SK-N-MC (cell line): Measurements from ENCODE around the gene CAPN13.

Source experiments
- EZH2 ChIP-seq: fragments of 200-600 bp; sonication (generic); IDR thresholded peaks from one replicate; pipeline ENCODE4 v1.6.1; 2017; ENCODE audit warnings: antibody characterized with exemption
- FOXP2 ChIP-seq: optimal IDR thresholded peaks from 2 replicates; pipeline ENCODE3; 2011; ENCODE audit warnings: mild to moderate bottlenecking, moderate library complexity; ENCODE audit not compliant: insufficient read depth; ENCODE audit errors: extremely low read length, control extremely low read depth
- POLR2AphosphoS5 ChIP-seq: IDR thresholded peaks from 2 replicates; pipeline ENCODE4 v1.6.1; 2012; ENCODE audit warnings: mild to moderate bottlenecking, low read depth, low read length, borderline replicate concordance

DNA sequence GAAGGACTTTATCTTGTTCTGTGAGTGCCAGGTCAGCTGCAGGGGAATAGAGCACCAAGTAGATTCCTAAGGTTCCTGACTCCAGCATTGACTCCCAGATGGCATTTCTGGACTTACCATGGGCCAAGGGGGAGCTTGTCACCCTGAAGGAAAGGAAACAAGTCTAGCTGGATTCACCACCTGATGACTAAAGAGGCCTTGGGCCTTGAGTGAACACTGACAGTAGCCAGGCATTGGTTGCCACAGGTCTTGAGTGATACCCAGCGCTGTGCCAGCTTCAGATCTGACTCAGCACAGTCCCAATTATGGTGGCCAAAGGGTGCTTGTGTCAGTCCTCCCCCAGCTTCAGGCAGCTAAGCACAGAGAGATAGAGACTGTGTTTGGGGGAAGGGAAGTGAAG, 40.1 kb upstream of the CAPN13 start:
- TF ChIP-seq POLR2AphosphoS5 (no peak), EZH2 (no peak), FOXP2 (no peak)
